HG02588 (cell line): ENCODE measurements around the gene ONECUT3.
"Not testable (repeated sequence)": the region's sequence is repeated elsewhere in the genome, so short reads cannot be mapped to it uniquely, and the experiment has no call there.

ENCODE experiments used
- ATAC-seq: cut with Tn5 transposase; IDR thresholded peaks from one replicate; pipeline ENCODE4 v1.9.1; 2021; ENCODE audit warnings: mild to moderate bottlenecking, moderate library complexity; ENCODE audit not compliant: unreplicated experiment

ONECUT3 gene

DNA sequence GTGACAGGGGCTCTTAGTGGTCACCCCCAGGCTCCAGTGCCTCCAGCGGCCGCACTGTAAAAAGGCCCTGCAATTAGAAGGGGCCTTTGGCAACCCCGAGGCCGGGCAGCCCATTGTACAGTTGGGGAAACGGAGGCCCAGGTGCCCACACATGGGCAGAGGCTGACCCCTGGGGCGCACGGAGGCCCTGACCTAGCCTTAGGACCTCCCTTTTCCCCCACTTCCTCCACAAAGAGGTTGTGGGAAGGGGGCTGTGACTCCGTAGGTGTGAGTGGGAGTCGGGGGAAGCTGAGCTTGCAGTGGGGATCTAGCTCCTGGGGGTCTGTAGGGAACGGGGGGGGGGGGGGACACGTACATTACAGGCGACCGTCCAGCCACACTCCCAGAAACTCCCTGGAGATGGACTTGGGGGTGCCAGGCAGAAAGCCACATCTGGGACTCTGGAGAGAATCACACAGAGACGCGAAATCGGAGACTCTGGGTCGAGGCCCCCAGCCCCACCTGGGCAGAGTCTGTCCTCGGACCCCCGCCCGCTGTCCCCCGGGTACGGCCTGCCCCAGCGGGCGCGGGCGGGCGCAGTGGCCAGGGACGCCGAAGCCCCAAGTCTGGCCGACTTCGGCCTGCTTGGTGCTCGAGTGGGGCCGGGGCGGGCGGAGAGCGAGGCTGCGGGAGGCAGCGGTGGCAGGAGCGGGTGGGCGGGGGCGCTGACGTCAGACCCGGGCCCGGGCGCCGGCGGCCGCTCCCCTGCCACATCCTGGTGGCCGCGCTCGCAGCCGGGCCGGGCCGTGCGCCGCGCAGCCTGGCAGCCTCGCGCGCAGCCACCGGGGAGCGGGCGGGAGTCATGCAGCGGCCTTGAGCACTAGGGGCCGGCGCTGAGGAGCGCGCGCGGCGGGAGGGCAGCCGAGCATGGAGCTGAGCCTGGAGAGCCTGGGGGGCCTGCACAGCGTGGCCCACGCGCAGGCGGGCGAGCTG lies at the start of gene ONECUT3:
TSS of gene ONECUT3 (plus strand) at position 750 of the 972 bp plus-strand sequence. CDS start at position 907, 157 bp downstream.
- ATAC-seq = no peak

DNA sequence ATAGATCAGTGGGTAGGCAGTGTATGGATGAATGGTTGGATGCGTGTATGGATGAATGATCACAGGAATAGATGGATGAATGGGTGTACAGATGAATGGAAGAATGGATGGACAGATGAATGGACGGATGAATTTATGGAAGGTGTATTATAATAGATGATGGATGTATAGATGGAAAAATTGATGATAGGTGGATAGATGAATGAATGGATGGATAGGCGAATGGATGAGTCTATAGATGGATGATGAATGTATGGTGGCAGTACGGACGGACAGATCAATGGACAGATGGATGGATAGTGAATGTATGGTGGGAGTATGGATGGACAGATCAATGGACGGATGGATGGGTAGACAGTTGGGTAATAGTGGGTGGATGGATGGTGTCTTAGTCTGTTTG lies 49.0 kb upstream of the ONECUT3 start:
- ATAC-seq = no peak

DNA sequence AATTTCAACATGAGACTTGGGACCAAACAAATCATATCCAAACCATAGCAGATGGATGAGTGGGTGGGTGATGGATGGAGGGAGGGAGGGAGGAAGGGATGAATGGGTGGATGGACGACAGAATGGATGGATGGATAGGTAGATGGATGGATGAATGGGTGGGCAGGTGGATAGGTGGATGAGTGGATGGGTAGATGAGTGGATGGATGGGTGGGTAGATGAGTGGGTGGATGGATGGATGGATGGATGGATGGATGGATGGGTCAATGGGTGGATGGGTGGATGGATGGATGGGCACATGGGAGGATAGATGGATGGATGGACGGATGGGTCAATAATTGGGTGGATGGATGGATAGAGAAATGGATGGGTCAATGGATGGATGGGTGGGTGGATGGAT lies 47.9 kb upstream of the ONECUT3 start:
- ATAC-seq = no peak

DNA sequence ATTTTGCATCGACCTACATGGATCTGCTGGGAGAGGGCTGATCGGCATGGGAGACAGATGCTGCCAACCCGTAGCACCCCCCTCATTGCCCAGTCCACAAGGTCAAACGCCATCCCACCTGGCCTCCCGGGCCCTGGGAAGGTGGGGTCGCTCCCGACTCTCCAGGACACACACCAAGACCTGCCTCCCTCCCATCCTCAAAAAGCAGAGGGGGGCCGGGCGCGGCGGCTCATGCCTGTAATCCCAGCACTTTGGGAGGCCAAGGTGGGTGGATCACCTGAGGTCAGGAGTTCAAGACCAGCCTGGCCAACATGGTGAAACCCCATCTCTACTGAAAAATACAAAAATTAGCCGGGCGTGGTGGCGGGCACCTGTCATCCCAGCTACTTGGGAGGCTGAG lies 46.7 kb upstream of the ONECUT3 start:
- not testable (repeated sequence) for ATAC-seq

DNA sequence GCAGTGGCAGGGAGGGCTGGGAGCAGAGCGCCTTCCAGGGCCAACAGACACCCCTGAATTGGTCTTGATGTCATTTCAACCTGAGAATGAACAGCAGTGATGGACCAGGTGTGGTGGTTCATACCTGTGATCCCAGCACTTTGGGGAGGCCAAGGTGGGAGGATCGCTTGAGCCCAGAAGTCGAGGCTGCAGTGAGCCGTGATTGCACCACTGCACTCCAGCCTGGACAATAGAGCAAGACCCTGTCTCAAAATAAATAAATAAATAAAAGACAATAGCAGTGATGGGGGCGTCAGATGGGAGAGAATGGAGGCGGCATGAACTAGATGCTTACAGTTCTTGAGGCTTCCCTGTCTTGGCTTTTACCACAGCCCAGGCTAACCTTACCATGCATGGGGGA lies 46.1 kb upstream of the ONECUT3 start:
- no peak for ATAC-seq

DNA sequence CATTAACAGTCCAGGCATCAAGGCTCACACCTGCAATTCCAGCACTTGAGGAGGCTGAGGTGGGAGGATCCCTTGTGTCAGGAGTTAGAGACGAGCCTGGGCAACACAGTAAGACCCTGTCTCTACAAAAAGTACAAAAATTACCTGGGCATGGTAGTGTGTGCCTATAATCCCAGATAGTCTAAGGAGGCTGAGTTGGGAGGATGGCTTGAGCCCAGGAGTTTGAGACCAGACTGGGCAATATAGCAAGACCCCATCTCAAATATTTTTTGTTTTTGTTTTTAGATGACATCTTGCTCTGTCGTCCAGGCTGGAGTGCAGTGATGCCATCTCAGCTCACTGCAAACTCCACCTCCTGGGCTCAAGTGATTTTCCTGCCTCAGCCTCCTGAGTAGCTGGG lies 40.1 kb upstream of the ONECUT3 start:
- ATAC-seq = no peak

DNA sequence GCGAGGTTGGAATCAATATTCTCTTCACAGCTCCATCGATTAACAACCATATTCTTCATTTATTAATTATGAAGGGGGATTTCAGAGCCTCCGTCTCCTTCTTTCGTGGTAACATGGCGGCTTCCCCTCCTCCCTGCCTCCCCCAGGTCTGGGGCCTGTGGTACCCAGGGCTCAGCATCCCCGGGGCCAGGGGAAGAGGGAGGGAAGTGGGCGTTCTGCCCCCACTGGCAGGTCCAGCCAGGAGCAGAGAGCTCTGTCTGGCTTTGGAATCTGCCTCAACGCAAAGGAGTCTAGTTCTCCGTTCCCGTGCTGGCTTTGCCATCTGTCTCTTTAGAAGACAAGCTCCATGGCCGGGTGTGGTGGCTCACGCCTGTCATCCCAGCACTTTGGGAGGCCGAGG lies 37.8 kb upstream of the ONECUT3 start:
- ATAC-seq = no peak

DNA sequence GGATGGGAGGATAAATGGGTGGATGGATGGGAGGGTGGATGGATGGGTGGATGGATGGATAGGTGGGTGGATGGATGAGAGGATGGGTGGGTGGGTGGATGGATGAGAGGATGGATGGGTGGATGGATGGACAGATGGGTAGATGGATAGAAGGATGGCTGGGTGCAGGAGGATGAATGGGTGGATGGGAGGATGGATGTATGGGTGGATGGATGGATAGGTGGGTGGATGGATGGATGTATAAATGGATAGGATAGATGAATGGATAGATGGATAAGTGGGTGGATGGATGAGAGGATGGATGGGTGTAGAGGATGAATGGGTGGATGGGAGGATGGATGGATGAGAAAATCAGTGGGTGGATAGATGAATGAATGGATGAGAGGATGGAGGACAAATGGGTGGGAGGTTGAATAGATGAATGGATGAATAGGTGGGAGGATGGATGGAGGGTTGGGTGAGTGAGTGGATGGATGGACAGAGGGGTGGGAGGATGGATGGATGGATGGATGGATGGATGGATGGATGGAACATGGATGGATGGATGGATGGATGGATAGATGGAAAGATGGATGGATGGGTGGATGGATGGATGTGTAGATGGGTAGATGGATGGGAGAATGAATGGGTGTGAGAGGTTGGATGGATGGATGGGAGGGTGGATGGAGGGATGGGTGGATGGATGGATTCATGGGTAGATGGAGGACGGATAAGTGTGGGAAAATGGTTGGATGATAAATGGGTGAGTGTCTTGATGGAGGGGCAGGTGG lies 35.9 kb upstream of the ONECUT3 start:
- ATAC-seq = no peak

DNA sequence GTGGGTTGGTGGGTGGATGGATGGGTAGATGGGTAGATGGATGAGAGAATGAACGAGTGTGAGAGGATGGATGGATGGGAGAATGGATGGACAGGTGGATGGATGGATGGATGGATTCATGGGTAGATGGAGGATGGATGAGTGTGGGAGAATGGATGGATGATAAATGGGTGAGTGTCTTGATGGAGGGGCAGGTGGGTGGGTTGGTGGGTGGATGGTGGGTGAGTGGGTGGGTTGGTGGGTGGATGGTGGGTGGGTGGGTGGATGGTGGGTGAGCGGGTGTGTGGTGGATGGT lies 35.4 kb upstream of the ONECUT3 start:
- ATAC-seq = no peak

DNA sequence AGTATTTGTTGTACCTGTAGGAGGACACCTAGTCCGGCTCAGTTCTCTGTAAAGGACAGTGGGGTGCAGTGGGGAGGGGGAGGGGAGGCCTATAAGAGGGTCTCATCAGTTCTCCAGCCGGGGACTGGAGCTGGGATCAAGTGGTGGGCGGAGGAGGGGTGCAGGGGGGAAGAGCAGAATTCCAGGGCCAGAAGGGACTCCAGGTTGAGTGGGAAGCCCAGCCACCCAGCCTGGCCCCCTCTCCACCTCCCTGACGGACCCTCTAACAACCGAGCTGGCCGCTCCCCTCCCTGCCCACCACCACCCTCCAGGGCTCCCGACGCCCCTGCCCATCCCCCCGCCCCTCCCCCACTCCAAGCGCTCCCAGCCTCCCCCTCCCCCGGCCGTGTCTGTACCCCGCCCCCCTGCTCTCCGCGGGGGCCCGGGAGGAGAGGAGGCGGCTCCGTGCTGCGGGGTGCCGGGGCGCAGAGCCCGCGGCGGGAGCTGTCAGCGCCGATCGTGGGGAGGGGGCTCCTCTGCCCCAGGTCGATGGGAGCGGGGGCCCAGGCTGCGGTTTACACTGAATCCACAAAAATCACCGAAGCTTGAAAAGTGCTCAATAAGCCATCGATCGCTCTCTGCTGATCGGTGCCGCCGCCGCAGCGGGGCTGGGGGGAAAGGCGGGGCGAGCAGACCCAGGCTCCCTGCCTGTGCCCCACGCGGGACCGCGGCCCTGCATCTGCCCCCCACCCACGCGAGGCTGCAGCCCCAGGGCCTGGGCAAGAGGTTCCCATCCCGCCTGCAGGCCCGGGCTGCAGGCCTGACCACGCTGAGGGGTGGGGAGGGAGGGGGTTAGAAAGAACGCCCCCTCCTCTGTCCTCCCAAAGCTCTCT lies 34.6 kb upstream of the ONECUT3 start:
- ATAC-seq = no peak

DNA sequence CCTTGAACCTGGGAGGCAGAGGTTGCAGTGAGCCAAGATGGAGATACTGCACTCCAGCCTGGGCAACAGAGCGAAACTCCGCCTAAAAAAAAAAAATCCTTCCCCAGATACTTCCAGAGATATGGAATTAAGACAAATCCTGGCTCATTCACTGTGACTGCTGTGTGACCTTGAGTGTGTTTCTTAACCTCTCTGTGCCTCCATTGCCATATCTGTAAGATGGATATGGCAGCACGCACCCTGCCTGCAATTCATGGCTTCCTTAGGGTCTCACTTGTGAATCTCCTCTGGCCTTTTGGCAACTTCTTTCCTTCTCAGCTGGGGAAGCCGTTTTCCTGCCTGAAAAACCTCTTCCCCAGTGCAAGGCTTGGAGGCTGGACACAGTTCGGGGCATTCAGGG lies 33.8 kb upstream of the ONECUT3 start:
- no peak for ATAC-seq

DNA sequence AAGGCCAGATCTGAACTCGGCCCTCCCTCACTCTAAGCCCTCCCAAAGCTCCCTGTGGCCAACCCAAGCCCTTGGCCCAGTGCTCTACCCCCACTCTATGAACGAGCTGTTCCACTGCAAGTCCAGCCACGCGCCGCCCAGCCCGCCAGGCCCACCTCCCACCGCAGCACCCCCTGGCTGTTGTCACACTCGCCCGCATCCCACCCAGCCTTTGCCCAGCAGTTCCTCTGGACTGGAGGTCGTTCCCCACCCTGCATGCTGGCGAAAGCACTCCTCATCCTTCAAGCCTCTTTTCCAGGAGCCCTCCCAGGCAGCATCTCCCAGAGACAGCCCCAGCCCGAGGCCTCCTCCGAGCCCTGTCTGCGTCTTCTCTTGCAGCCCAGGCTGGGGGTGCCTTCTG lies 33.1 kb upstream of the ONECUT3 start:
- no peak for ATAC-seq

DNA sequence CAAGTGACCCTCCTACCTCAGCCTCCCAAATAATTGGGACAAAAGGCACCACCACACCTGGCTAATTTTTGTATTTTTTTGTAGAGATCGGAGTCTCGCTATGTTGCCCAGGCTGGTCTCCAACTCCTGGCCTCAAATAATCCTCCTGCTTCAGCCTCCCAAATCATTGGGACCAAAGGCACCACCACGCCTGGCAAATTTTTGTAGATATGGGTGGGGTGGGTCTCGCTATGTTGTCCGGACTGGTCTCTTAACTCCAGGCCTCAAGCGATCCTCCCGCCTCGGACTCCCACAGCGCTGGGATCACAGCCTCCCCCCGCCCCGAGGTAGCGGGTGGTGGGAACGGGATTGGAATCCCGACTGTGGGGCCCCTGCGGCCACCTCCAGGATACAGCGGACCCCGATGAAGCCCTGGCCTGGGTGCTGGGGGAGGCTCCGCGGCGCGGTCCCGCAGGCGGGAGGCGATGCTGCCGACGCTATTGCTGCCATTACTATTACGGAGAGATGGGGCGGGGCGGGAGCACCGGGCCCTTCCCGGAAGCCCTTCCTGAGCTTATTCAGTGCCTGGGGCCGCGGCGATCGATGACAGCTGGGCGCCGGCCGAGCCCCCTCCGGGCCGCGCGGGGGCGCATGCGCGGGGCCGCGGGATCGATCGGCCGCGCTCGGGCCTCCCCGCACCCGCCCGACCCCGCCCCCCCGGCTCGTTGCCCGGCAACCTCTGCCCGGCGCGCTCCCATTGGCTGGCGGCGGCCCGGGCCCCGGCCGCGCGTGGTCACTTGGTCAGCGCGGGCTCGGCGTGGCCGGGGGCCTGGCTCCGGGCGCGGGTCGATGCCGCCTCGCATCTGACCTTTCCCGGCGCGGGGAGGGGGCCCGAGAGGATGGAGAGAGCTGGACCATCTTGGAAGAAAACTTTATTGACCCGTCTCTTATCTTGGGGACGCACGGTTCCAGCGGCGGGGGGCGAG lies 27.9 kb upstream of the ONECUT3 start:
- ATAC-seq = no peak

DNA sequence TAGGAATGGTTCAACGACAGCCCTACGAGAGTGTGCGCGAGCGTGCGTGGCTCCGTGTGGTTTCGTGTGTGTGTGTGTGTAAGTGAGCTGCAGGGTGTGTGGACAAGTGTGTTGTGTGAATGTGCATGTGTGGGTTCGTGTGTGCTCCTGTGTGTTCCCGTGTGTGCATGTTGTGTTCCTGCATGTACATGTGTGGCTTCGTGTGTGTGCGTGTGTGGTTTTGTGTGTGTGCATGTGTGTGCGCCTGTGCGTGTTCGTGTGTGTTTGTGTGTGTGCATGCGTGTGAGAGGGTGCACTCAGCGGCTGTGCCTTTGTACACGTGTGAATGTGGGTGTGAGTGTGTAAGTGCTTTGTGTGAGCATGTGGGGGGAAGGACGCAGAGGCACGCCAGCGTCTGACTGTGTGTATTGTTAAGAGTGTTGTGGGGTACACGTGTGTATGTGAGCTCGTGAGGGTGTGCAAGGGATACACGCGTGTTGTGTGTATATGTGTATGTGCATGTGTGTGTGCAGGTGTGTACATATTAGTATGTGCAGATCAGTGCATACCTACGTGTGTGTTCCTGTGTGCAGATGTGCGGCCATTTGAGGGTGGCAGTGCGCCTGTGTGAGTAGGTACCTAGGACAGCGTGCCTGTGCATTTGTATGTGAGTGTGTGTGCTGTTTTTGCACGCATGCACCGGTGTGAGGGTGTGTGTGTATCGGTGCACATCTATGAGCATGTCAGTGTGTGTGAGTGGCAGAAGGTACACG lies 24.3 kb upstream of the ONECUT3 start:
- ATAC-seq = no peak

DNA sequence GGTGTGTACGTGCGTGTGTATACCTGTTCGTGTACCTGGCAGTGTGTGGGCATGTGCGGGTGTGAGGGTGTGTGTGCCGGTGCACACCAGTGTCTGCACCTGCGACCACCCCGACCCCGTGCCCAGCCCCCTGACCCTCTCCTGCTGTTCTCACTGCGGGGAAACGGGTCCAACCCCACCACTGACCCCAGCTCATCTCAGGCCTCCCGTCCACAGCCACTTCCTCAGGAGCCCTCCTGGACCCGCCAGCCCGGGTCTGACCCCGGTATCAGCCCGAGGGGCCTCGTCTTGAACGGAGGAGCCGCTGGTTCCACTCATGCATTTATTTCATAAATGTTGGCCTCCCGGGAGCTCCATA lies 23.8 kb upstream of the ONECUT3 start:
- ATAC-seq = no peak

DNA sequence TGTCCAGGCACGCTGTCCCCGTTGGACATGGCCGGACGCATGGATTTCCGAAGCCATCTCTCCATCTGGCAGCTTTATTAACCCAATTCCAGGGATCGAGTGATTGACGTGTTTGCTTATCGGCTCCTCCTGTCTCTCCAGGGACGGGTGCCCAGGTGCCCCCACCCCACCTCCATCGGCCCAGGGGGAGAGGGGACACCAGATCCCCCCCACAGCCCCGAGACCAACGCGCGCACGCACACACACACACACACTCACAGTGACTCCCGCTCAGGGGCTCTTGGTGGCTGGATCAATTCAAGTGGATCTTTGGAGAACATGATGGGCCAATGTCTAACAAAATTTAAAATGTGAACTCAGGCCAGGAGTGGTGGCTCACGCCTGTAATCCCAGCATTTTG lies 23.1 kb upstream of the ONECUT3 start:
- no peak for ATAC-seq

DNA sequence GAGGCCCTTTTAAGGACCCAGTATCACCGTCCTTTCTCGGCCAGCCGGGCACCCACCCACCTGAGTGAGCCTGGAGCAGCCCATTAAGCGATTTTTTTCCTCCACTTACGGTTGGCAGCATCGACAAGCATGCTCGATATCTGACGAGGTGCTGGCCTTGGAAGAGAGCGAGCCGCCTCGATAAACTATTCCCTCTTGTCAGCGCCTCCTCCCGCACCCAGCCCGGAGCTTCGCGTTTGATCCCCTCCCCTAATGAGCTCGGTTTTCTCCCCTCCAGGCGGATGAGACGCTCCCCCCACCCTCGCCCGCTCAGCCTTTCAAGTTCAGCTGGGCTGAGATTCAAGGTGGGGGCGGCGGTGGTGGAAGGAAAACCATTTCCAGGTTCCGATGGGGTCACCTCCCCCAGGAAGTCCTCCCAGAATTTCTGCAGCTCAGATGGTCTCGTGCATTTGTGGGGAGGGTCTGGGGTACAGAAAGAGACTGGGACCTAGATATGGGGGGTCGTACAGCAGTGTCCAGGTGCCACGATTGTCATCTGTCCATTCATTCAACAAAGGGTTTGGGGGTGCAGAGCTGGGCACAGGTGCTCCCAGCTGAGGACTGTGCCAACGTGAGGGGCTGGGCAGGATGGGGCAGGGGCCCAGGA lies 18.9 kb upstream of the ONECUT3 start:
- ATAC-seq = no peak

DNA sequence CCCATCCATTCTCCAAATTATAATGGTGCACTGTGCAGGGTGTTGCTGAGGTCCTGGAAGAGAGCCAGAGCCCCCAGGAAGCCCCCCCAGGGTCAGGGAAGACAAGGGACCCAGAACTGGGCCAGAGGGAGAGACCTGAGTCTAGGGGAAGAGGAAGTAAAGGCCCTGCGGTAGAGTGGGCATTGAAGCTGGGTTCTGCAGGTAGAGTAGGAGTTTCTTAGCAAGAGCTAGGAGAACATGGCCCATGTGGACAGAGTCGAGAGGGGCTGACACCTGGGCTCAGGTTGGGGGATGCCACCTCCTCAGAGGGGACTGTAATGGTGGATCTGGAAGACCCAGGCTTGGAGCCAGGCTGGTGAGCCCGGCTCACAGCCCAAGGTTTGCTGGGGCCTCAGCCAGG lies 17.0 kb upstream of the ONECUT3 start:
- ATAC-seq = no peak

DNA sequence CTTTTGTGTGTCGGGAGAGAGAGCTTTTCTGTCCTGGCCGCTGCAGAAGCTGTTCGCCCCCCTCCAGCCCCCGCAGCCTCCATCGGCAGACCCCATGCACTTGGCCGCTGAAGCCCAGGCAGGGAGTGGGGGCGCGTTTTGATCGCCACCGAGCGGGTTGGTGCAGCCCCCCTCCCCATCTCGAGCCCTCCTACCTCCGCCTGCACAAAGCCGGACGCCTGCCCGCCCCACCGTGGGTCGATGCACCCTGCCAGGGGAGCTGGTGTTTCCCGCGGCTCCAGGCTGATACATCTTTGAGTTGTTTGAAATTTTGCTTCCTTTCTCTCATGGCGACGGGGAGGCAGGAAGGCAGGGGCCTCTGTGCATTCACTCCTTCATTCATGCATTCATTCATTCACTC lies 16.4 kb upstream of the ONECUT3 start:
- no peak for ATAC-seq
